GM18909 (cell line): ENCODE data around the gene MAML3.

ENCODE experiments used
- ATAC-seq: cut with Tn5 transposase; IDR thresholded peaks from one replicate; pipeline ENCODE4 v1.9.1; 2021; ENCODE audit warnings: mild to moderate bottlenecking; ENCODE audit not compliant: unreplicated experiment, poor library complexity

MAML3 gene

DNA sequence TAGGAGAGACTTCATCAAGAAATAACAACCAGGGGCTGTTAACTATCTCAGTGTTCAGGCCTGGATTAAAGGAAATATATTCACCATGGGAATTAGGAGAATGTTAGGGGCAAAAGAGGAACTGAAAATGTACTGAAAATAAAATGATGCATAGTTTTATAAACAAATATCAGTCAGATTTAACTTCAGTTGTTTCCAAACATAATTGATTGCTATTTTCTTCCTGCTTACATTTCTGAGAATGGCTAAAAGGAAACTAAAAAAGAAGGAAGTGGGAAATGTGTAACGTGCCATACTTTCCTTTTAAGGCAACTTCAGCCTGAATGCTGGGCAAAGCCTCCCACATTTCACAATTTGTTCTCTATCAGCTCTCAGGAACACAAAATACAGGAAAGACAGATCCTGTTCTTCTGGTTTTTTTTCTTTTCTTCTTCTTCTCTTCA lies 178.1 kb downstream of the MAML3 start:
- no peak for ATAC-seq

DNA sequence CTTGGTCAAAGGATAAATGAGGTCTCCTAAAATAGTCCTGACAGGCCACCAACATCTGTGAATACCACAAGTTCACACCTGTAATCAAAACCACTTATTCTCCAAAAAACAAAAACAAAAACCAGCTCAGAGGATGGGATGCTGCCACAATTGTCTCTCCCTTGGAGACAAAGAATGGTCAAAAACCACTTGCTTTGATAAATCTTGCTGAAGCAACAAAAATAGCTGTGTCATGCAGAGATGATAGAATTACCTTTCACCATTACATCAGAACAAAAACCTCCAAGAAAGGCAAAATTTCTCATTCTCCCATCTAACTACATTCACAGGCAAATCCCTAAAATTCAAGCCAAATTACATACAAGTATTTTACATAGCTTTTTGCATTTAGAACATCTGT lies 180.4 kb downstream of the MAML3 start:
- no peak for ATAC-seq

DNA sequence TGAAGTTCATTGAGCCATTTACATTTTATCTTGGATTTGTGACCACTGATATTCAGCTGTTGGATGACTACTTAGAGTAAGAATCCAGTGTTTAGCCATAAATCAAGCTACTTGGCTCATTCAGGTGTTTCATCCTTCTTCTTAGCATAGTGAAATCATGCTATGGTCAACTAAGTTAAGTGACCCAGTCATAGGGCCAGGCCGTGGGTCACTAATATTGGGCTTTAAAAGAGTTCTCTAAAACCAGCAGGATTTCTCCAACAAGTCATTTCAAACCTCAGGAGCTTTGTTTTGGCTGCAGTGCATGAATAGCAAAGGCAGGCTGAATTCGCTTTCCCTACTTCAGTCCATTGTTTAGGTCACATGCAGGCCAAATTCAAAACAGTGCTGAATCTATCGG lies 181.0 kb downstream of the MAML3 start:
- ATAC-seq = no peak

DNA sequence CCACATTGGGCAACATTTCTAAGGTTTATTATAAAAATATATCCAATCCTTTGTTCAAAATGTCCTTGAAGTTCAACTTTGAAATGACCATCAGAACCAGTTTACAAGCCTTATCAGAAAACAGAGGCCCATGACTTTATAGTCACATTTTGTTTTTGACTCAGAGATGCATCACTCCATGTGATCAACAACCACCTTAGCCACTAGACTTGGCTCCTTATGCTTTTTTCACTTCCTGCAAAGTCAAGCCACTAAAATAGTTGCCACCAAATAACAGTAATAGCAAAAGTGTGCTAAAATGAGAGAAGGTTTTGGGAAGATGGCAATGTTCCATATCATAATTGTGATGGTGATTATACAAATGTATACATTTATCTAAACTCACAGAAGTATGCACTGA lies 181.7 kb downstream of the MAML3 start:
- ATAC-seq = no peak

DNA sequence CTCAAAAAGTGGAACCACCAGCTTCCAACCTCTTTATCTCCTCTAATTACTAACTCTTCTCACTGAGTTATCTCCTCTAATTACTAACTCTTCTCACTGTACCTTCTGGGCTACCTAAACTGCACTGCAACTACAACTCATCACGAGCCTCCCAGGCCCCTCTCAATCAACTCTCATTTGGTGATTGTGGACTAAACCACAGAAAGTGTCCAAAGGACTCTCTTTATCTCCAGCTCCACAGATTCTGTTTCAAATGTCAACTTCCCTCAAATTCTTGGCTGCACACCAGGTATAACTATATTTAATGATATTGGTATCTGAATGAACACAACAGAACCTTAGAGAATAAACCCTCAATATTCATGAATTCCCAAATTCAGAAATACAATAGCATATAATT lies 182.9 kb downstream of the MAML3 start:
- ATAC-seq = no peak

DNA sequence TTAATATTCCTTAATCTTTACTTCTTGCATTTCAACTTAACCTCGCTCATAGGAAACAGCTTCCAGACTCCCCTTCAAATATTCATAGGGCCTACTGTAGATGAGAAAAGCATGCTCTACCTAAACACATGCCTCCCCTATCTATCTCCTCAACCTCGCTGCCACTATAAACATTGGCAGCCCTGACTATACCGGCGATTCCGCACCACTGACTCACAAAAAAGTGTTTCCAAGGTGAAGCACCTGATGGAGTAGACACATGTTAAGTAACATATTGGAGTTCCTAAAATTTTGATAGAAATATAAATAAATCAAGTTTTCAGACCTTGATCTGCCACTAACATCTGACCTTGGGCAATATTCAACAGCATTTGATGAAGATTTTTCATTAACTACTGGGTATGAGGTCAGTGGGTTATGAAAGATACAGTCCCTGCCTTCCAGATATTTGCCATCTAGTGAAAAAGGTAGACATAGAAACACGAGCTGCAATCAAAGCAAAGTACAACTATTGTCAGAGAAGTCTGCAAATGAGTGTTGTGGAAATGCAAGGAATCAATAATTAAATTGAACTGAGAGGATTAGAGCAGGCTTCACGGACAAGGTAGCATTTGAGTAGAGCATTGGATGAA lies 184.2 kb downstream of the MAML3 start:
- ATAC-seq = no peak

DNA sequence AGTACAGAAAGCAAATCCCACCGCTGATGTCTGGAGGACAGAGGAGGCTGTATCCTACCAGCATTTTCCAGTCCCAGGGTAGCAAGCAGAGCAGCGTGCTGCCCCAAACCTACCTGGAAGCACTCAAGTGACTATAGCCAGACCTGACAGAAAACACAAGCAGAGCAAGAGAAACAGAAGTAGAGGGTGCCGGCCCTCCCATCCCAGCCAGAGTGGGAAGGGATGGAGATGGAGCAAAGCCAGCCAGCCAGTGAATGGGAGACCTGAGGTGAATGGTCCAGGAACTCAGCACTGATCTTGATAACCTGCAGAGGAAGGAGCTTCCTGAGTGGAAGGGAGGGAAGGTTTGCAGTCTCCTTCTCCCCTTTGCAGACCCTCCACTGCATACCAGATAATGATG lies 185.2 kb downstream of the MAML3 start:
- ATAC-seq = no peak

DNA sequence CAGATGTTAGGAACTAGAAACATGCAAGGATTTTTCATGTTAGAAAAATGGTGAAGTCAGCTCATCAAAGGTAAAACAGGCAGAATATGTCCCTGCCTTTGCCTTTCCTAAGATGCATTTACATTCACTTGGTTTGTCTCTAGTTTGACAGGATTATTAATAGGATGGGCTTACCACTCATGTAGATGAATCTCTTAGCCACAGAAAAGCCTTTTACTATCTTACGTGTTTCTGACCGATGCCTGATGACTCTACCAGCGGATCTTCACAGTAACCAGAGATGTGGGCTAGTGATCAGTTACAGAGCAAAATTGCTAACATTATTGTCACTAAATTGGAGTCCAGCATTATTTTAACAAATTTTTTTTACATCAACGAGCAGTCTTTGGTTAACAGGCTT lies 187.6 kb downstream of the MAML3 start:
- ATAC-seq = no peak

DNA sequence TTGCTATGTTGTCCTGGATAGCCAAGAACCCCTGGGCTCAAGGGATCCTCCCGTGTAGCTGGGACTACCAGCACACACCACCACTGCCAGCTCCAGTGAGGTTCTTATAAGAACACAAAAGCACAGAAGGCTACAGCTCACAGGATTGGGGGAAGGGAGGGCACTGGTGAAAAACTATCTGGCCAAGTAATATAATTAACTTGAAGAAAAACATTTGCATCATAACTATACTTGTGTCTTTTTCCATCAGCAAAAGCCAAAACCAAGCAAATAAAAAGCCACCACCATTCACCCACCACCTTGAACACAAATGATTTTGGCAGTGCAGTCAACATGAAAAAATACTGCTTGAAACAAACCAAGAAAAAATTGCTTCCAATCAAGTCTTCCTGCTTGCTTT lies 188.2 kb downstream of the MAML3 start:
- ATAC-seq = no peak

DNA sequence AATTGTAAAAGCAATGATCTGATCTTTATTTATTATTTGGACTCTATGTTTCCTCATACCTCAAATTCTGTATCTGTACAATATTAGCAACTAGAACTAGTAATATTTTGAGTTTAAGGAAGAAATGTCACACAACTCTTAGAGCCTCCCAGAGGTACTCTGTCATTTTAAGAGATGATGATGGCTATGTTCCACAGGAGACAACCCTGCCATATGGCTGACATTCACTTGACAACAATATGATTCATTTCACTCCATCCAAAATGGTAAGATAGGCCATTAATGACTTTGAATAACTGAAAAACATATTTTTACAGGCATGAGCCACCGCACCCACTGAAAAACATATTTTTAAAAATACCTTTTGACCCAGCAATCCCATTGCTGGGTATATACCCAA lies 190.3 kb downstream of the MAML3 start:
- ATAC-seq = no peak

DNA sequence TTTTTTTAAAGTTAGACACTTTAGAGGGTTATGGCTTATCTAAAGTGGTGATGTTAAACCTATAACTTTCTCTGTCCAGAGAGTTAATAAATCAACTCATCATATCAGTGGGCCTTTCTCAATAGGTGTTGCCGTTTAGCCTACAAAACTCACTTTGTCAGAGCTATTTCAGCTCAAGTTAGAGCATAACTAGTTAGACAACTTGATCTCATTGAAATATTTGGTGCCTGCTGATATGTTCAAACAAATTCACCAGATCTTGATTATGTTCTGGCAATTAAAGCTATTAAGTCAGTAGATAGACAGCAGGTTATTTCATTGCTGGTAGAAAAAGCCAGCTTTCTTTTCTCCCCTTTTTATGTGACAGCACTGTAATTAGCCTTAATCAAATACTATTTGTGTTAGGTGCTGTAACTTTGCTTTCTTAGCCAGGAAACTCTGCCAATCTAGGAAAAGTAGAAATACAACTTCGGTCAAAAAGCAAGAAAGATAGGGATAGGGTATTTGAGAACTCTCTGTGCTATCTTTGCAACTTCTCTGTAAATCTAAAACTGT lies 191.8 kb downstream of the MAML3 start:
- no peak for ATAC-seq

DNA sequence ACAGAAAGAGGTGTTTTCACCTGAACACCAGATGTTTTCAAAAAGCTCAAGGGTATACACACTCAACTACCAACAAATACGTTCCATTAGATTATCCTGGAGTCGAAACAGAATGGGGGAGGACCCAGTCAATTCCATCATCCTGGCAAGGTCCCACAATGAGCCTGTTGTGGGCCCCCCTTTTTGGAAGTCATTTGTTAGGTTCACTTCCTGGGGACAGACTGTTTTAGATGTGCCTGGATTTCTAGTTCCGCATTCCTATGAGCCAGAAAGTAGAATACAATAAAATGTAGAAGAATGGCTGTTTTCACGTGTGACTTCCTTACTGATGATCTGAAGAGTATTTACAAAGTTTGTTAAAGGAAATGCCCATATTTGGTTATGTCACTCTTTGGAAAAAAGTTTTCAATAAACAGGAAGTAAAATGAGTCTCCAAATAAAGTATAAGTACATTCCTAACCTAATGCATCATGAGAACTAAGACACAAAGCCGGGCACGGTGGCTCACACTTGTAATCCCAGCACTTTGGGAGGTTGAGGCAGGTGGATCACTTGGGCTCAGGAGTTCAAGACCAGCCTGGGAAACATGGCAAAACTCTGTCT lies 192.5 kb downstream of the MAML3 start:
- ATAC-seq = no peak

DNA sequence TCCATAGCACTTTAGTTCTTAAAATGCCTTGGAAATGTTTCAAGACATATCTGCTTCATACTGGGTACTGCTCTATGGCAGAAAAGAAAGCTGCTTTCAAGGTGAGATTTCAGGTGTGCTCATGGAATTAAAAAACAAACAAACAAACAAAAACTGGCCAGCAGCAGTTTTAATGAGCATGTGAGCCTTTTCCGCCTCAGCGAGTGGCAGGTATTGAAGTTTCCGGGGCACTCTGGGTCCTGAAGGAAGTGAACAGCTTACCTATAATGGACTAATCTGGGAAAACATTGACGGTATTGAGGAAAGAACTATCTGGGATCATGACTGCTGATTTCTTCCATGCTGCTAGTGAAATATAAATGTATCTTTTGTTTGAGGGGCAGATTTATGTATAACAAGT lies 194.6 kb downstream of the MAML3 start:
- no peak for ATAC-seq

DNA sequence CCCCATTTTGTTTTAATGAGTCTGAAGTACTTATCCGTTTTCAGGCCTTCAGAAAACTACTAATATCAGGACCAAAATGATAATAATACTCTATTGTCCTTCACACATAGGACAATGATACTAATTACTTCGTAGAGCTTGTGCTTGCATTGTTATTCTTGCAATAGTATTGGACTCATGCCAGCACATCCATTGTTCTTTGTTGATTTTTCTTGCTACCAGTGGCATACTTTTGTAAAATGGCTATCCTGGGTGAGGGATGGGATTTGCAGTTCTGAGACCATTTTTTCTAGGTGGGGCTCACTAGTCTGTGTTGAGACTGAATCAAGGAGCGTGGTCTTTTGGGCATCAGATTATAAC lies 195.3 kb downstream of the MAML3 start:
- no peak for ATAC-seq

DNA sequence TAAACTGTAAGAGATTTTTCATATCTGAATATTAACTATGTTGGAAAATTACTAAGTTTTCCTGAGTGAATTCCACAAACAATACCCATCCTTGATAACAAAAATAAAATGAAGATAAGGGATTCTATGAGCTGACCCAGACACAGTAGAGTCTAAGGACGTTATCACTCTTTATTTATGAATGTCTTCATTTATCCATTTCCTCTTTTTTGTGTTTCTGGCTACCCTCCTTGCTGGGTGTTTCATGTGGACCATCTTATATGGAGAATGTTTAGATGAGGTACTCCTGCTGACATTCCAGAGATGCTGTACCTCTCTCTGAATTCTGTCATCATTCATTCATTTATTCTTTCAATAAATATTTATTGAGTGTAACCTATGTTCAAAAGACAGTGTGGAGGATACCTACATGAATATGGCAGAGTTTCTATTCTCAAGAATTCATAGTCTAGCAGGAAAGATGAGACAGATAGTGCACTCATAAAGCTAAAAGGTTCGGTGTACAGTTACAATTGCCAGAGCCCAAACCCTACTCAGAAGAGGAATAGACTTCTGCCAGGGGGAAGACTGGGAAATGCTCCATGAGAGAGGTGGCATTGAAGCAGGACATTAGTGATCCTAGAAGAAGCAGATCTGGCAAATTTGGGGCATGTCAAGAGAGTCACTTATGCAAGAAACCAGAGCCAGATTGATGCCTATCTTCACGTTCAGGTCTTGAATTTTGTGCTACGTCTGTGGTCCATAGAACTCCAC lies 195.8 kb downstream of the MAML3 start:
- ATAC-seq = no peak

DNA sequence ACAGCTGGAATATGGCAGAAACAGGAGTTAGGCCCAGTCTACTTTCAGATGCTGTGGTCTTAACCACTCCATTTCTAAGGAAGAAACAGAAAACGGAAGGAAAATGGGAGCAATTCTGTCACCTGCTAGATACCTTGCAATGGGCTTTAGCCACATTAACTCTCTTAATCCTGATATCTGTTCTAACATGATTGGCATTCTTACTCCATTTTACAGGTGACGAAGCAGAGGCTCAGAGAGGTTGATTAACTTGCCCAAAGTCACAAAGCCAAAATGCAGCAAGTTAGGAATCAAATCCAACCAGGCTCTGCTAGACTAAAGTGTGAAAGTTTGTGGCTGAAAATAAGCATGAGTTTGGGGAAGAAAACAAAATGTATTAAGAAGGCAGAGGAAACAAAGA lies 196.9 kb downstream of the MAML3 start:
- no peak for ATAC-seq

DNA sequence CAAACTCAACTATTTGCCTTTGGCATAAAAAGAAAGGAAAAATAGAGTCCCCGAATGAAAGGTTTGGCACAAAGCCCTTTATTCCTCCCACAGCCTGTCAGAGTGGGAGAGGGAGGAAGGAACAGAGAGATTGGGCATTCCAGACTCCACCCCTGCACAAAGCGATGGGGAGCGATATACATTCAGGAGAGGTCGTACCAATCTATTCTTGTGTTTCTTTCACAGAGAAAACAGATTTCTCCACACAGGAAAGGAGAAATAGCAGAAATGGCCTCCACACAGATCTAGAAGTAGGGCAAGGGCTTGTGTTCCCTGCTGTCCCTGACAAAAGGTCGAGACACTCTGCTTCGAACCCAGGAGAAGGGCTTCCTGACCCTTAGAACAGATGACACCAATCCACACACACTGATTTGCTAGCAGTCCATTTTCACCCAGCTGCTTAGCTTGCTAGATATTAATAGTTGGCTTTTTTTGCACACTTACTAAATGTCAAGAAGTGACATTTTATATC lies 197.4 kb downstream of the MAML3 start:
- ATAC-seq = no peak

DNA sequence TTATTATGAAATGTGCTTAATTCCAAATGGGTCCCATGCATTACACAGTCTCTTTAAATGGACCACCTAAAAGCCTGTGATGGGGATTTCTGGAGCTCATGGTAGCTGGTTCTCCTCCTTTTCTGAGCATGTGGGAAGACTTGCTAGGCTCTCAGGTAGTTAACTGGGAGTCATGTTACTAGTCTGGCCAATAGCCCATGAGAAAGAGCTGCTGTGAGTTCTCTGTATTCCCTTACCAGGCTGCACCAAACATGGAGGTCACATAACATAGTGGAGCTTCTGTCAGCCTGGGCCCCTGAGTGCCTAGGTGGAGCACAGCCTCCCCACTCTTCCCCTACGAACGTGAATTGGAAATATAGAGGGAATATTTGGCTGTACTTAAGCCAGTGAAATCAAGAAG lies 198.4 kb downstream of the MAML3 start:
- ATAC-seq = no peak

DNA sequence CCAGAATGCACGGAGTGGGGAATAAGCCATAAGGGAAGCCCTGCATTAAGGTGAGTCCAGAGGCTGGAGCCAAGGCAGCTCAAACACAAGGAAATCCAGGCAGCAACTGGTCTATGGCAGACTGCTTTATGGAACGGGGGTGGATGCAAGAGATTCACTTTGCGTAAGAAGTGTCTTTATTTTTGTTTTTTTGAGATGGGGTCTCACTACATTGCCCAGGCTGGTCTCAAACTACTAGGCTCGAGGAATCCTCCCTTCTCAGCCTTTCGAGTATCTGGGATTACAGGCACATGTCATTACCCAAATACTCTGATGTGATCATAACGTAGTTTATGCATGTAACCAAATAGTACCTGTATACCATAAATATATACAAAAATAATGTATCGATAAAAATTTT lies 199.5 kb downstream of the MAML3 start:
- no peak for ATAC-seq

DNA sequence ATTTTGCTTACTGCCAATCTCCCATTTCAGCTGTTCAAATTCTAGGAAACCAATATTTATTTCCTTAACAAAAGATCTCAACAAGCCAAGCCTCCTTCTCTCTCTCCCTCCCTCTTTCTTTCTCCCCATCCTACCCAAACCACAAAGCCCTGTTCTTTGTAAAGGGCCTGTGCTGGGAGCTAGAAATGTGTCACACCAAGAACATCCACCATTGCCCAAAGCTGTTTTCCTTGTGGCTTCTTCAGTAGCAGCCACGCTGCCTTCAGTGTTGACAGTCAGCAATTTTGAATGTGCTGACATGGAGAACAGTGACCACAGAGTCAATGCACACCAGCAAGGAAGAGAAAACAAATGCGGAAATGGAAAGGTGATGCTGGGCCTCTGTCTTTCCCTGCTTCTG lies 203.0 kb downstream of the MAML3 start:
- ATAC-seq = no peak

DNA sequence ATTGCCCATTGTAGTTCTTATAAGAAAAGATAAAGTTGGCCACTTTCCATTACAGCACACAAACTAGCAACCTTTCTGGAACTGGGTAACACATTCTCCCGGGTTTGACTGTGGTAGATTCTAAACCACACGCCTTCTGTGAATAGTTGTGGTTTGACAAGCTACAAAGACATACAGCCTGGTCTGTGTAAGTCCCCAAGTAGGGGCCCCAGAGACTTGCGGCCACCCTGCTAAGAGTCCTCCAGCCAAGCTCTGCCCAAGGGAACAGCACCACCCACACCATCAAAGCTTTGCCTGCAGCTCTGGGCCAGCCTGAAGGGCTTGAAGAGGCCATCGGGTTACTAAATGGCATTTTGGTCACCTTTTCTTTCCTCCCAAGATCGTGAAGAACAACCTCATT lies 203.4 kb downstream of the MAML3 start:
- peak; percentile 97 for ATAC-seq
